CD4-positive, alpha-beta T cell treated with Interleukin-6 at 100 ng/mL for 8 hours (primary cell): ENCODE measurements around the gene PTH2R.
"Not testable (repeated sequence)": the region's sequence is repeated elsewhere in the genome, so short reads cannot be mapped to it uniquely, and the experiment has no call there.

ENCODE experiments used
- DNase-seq: peaks from one replicate; pipeline ENCODE4 v3.0.0-alpha.2; 2020; ENCODE audit warnings: mixed read lengths, low spot score

PTH2R gene

GRCh38 chr2:208488686-208489564 lies 82.3 kb downstream of the PTH2R start:
- no peak for DNase-seq

GRCh38 chr2:208489687-208490086 lies 83.1 kb downstream of the PTH2R start:
- DNase-seq: no peak

GRCh38 chr2:208490492-208490891 lies 83.9 kb downstream of the PTH2R start:
- no peak for DNase-seq

- DNase-seq: no peak
Measured at GRCh38 chr2:208491641-208492040, 85.0 kb downstream of the PTH2R start.

GRCh38 chr2:208492069-208492468 lies 85.5 kb downstream of the PTH2R start:
- no peak for DNase-seq

GRCh38 chr2:208493186-208493585 lies 86.6 kb downstream of the PTH2R start:
- no peak for DNase-seq

- no peak for DNase-seq
Measured at GRCh38 chr2:208496129-208496528, 89.5 kb downstream of the PTH2R start.

GRCh38 chr2:208501206-208501605 lies 94.6 kb downstream of the PTH2R start:
- DNase-seq: no peak

GRCh38 chr2:208502288-208502687 lies 95.7 kb downstream of the PTH2R start:
- DNase-seq: no peak

- not testable (repeated sequence) for DNase-seq
Measured at GRCh38 chr2:208505365-208505764, 98.8 kb downstream of the PTH2R start.

- no peak for DNase-seq
Measured at GRCh38 chr2:208509586-208509985, 103.0 kb downstream of the PTH2R start.

GRCh38 chr2:208511016-208511415 lies 104.4 kb downstream of the PTH2R start:
- no peak for DNase-seq

GRCh38 chr2:208511573-208511972 lies 105.0 kb downstream of the PTH2R start:
- DNase-seq: no peak

- DNase-seq: no peak
Measured at GRCh38 chr2:208515099-208515498, 108.5 kb downstream of the PTH2R start.

GRCh38 chr2:208523069-208523468 lies 116.5 kb downstream of the PTH2R start:
- not testable (repeated sequence) for DNase-seq

- DNase-seq: not testable (repeated sequence)
Measured at GRCh38 chr2:208525165-208525564, 118.6 kb downstream of the PTH2R start.

- no peak for DNase-seq
Measured at GRCh38 chr2:208529796-208530195, 123.2 kb downstream of the PTH2R start.

GRCh38 chr2:208531361-208531760 lies 124.8 kb downstream of the PTH2R start:
- DNase-seq: no peak

GRCh38 chr2:208535578-208535977 lies 129.0 kb downstream of the PTH2R start:
- not testable (repeated sequence) for DNase-seq

- no peak for DNase-seq
Measured at GRCh38 chr2:208541461-208541988, 134.9 kb downstream of the PTH2R start.

GRCh38 chr2:208541989-208542464 lies 135.4 kb downstream of the PTH2R start:
- no peak for DNase-seq

GRCh38 chr2:208542465-208543041 lies 136.0 kb downstream of the PTH2R start:
- no peak for DNase-seq
